T1000 (cell line): Measurements from ENCODE around the gene SETDB2.
A peak's percentile ranks its signal among the peaks of the same experiment; 100 is the strongest.
"Not testable (repeated sequence)": the region's sequence is repeated elsewhere in the genome, so short reads cannot be mapped to it uniquely, and the experiment has no call there.

Source experiments
- DNase-seq: peaks from one replicate; lab custom pipeline; 2025; ENCODE audit warnings: mixed read lengths; lab: John Stamatoyannopoulos, UW

Gene SETDB2

GRCh38 chr13:49476529-49476928 lies 32.5 kb downstream of the SETDB2 start:
- no peak for DNase-seq

GRCh38 chr13:49481788-49482187 lies 37.7 kb downstream of the SETDB2 start:
- no peak for DNase-seq

GRCh38 chr13:49488563-49488962 lies 44.5 kb downstream of the SETDB2 start:
- DNase-seq: no peak

- DNase-seq: no peak
Observed at GRCh38 chr13:49494645-49495044, 50.6 kb downstream of the SETDB2 start.

GRCh38 chr13:49495783-49496762 lies 52.0 kb downstream of the SETDB2 start, which contains the start of gene PHF11:
Gene PHF11 (plus strand): TSS chr13:49495953. CDS start chr13:49496002, 49 bp downstream.
- DNase-seq: peak; percentile 6

GRCh38 chr13:49496837-49497236 lies 52.8 kb downstream of the SETDB2 start:
- not testable (repeated sequence) for DNase-seq

DNA sequence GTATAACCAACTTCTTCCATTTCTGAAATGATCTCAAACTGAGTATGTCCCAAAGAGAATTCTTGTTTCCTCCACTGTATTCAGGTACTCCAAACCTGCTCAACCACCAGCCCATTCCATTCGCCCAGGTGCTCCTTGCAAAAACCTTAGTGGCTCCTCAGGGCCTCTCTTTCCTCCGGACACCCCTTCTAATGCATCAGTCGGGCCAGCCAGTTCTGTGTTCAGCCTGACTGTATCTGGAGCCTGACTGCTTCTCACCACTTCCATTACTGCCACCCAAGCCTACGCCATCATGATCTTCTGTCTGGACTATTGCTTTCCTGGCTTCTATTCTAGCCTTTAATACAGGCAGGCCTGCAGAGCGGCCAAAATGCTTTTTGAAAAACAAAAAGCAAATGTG lies 53.2 kb downstream of the SETDB2 start:
- no peak for DNase-seq

DNA sequence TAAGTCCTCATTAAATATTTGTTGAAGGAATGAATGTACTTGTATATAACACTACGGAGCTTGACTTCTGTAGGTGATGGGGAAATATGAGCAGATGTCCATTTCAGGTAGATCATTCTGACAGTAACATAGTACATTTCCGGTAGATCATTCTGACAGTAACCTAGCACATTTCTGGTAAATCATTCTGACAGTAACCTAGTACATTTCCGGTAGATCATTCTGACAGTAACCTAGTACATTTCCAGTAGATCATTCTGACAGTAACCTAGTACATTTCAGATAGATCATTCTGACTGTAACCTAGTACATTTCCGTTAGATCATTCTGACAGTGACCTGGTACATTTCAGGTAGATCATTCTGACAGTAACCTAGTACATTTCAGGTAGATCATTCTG lies 54.1 kb downstream of the SETDB2 start:
- DNase-seq: no peak

GRCh38 chr13:49499889-49500660 lies 56.0 kb downstream of the SETDB2 start:
- DNase-seq: no peak

- DNase-seq: no peak
Observed at GRCh38 chr13:49502954-49503353, 58.9 kb downstream of the SETDB2 start.

DNA sequence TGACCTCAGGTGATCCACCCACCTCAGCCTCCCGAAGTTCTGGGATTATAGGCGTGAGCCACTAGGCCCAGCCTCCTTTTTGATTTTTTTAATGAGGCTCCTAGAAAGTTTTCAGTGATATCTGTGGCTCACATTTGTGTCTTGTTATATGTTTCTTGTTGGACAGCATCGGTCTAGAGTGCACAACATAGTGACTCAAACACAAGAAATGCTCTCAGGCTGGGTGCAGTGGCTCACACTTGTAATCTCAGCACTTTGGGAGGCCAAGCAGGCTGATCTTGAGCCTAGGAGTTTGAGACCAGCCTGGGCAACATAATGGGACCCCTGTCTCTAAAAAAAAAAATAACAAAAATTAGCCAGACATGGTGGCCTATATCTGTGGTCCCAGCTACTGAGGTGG lies 59.9 kb downstream of the SETDB2 start:
- no peak for DNase-seq

DNA sequence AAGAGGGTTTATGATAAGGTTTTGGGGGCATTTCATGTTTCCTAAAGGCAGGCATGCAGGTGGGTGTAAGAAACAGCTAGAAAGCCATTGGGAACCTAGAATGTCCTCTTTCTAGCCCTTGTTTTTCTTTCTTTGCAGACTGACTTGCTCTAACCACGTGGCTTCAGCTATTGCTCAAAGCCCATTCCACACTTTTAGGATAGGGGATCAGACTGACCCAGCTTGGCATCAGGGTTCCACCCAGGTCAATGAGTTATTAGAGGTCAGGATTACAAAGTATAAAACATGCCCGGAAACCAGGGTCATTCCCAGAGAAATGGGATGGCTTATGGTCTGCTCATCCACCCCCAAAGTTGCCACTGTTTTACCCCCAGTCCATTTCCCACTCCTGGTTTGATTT lies 68.5 kb downstream of the SETDB2 start:
- DNase-seq: no peak

- DNase-seq: no peak
Observed at GRCh38 chr13:49516467-49516866, 72.4 kb downstream of the SETDB2 start.

DNA sequence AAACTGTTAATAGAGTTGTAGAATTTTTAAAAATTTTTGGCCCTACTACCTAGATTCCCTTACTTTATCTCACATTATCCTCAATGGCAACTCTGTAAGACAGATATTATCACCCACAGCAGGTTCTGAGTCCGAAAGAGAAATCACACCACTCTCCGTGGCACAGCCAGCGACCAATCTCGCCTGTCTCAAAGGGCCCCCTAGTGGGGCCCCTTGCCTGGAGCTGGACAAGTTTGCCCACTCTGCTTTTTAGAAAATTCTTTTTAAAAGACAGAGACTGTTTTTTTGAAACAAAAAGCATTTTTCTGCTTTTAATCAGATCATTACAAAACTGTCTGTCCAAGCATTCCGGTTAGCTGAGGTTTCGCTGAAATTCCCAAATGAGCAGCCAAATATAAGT lies 73.4 kb downstream of the SETDB2 start:
- DNase-seq: no peak

- DNase-seq: no peak
Observed at GRCh38 chr13:49521224-49521623, 77.2 kb downstream of the SETDB2 start.

GRCh38 chr13:49524740-49525501 lies 80.8 kb downstream of the SETDB2 start:
- DNase-seq: no peak

DNA sequence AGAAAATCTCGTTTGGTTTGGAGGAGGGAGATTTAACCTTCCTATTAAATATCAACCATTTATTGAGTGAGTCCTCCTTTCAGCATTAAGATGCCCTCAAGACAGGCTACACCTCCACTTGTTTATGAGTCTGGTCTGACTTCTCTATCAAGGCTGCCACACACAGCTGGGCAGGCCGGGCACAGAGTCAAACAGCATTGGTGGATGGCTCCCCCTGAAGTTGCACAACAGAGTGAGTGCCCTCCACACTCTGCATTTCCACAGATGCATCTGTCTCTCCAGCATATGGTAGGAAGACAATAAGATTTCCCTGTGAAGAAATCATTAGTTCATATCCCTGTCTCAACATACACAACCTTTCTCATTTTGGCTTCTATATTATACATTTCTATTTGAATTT lies 83.0 kb downstream of the SETDB2 start:
- no peak for DNase-seq

- DNase-seq: no peak
Observed at GRCh38 chr13:49528161-49528560, 84.1 kb downstream of the SETDB2 start.

- no peak for DNase-seq
Observed at GRCh38 chr13:49530457-49530856, 86.4 kb downstream of the SETDB2 start.

DNA sequence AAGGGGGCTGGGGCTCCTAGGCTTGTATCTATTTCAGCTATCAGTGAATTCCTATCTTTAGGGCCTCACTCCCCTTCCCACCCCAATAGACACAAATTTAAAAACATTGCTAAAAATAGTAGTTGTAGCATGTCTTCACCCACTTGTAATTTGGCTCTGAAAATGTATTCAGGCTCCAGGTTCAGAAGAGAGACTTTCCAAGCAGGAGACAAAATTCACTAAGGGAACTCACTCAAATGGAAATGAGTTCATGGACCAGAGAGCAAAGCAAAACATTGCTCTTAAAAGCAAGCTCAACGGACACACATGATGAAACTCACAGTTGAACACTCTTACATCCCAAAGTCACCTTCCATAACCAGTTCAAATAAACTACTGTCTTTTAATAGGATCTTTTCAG lies 88.5 kb downstream of the SETDB2 start:
- no peak for DNase-seq

DNA sequence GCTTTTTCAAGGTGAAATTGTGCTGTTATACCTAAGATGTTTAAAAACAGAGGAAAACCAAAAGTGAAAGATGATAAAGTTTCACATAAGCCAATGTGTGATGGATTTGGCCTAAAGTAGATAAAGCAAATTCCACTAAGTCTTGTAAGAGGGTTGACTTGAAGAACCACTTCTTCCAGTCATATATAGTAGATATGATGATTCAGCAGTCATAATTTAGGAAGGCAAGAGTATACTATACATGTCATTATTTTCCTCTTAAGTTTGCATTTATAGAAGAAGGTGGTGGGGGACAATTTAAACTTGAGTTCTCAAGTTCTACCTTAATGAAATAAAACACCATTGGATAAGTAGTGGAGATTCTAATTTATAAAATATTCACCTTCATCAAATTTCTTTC lies 88.9 kb downstream of the SETDB2 start:
- no peak for DNase-seq

- DNase-seq: no peak
Observed at GRCh38 chr13:49533591-49534269, 89.7 kb downstream of the SETDB2 start.
